Transverse colon (tissue), 4 donors: ENCODE data around the gene LRRK2. TPM values are rescaled to one million over a fixed set of nuclear protein-coding genes. Genes with fewer than 3 reads are reported as not detected.

ENCODE experiments used
- DNase-seq: peaks from one replicate; pipeline ENCODE4 v3.0.0-alpha.2; 2019
- H3K27ac ChIP-seq, 4 donors: fragments of 200-600 bp; sonication (generic); 2 replicates each; pipeline ENCODE4 v1.5.1; 2016 to 2018; ENCODE audit warnings: inconsistent platforms in 4 of 4
- H3K27me3 ChIP-seq: fragments of 200-600 bp; sonication (generic); 2 replicates; pipeline ENCODE4 v1.5.1; 2017; ENCODE audit warnings: inconsistent platforms
- H3K36me3 ChIP-seq, 4 donors: fragments of 200-600 bp; sonication (generic); 2 replicates each; pipeline ENCODE4 v1.5.1; 2017 to 2019; ENCODE audit warnings: inconsistent platforms in 4 of 4
- H3K4me1 ChIP-seq, 4 donors: fragments of 200-600 bp; sonication (generic); 2 replicates each; pipeline ENCODE4 v1.5.1; 2017 to 2020; ENCODE audit warnings: inconsistent platforms in 4 of 4
- H3K4me3 ChIP-seq, 4 donors: fragments of 200-600 bp; sonication (generic); 1 replicate in 1 of 4; 2 replicates in 3 of 4; pipeline versions ENCODE4 v1.5.1 to v1.6.1; 2017 to 2019; ENCODE audit warnings: inconsistent platforms in 4 of 4
- H3K9me3 ChIP-seq, 2 donors: fragments of 200-600 bp; sonication (generic); 2 replicates each; pipeline ENCODE4 v1.5.1; 2017 to 2019; ENCODE audit warnings: inconsistent platforms in 2 of 2
- CTCF ChIP-seq, 5 experiments: fragments of 200-600 bp in 3 of 5; fragments of 450-650 bp in 2 of 5; sonication (generic) in 3 of 5; IDR thresholded peaks; 1 replicate in 2 of 5; 2 replicates in 3 of 5; pipeline ENCODE4 v1.5.1; 2016 to 2017; ENCODE audit warnings: antibody characterized with exemption in 5 of 5, inconsistent platforms in 3 of 5, mild to moderate bottlenecking in 2 of 5, moderate library complexity in 1 of 5
- EP300 ChIP-seq: sonication (generic); formaldehyde crosslinking; IDR thresholded peaks from one replicate; pipeline ENCODE4 v1.6.1; 2017; ENCODE audit warnings: antibody characterized with exemption, low read depth
- POLR2A ChIP-seq: fragments of 450-650 bp; IDR thresholded peaks from one replicate; pipeline ENCODE4 v1.6.1; 2016; ENCODE audit warnings: antibody characterized with exemption, mild to moderate bottlenecking, moderate library complexity
- POLR2AphosphoS5 ChIP-seq, 3 donors: sonication (generic); formaldehyde crosslinking; IDR thresholded peaks; one replicate each; pipeline ENCODE4 v1.6.1; 2016; ENCODE audit warnings: antibody characterized with exemption in 3 of 3
- WGBS, 2 donors: methylation state at CpG; one replicate each; pipeline ENCODE4 v1.1.5; 2018; ENCODE audit warnings: low coverage in 1 of 2; 5-methylcytosine and 5-hydroxymethylcytosine counted together
- in situ Hi-C, 4 donors: fragments of 200-750 bp; cut with MboI; loops; one replicate each; pipeline versions ENCODE4 v1.15.0 to v1.15.1; 2017; ENCODE audit warnings: low sequenced_read_pairs in 3 of 4, low pct_ligation_motif_present in 1 of 4, low pct_unique_long_range_greater_than_20kb in 1 of 4
- intact Hi-C: fragments of 100-400 bp; cut with DNase I; formaldehyde crosslinking; loops from one replicate; pipeline ENCODE4 v1.15.1; 2023; ENCODE audit warnings: low total_unique reads
- total RNA-seq, 4 donors: library from RNA; depleted of rRNA; stranded (reverse); fragments of >200 nt; gene quantifications; one replicate each; pipeline ENCODE4 v1.1.0, GENCODE V29; 2016

Gene LRRK2
- 10 to 100 TPM in 2 of 4 donors, 1 to 10 TPM in 2; 1.9 to 30.8 (median 7.9) TPM for total RNA-seq

GRCh38 chr12:40224439-40225291 is at the start of gene LRRK2:
LRRK2 (plus strand) TSS chr12:40224997; CDS start chr12:40225132, 135 bp downstream.
- H3K27me3 ChIP-seq = peaks cover 12% of the 10 kb centered on the region
- TF ChIP-seq CTCF (IDR thresholded peaks at IDR 0.05) (no peak), POLR2A (peak; percentile 73), POLR2AphosphoS5 (IDR thresholded peaks at IDR 0.05) (peak; percentile 49 to 60 (median 57))
- H3K4me3 ChIP-seq = peak within 1 kb of the TSS; percentile 21 to 75 (median 53)
- in situ Hi-C loops (no loop called here), intact Hi-C loops (no loop called here)
- H3K36me3 ChIP-seq = no peaks in the 10 kb centered on the region
- H3K27ac ChIP-seq = peak within 1 kb of the TSS; percentile 87 to 95 (median 92)
- no peaks in the 10 kb centered on the region for H3K9me3 ChIP-seq
- H3K4me1 ChIP-seq = no peaks in the 10 kb centered on the region
- peak; percentile 74 for DNase-seq
- WGBS, 2 donors = 3 to 16% methylated on average over 7 to 64 of the region's 78 CpGs

- TF ChIP-seq CTCF (IDR thresholded peaks at IDR 0.05) = no peak
- TF ChIP-seq POLR2A = no peak
- TF ChIP-seq POLR2AphosphoS5 (IDR thresholded peaks at IDR 0.05) = no peak
- no peak for TF ChIP-seq EP300
- H3K4me3 ChIP-seq = no peak overlapping the region
- H3K27me3 ChIP-seq = no peaks in the 10 kb centered on the region
- H3K9me3 ChIP-seq = no peaks in the 10 kb centered on the region
- no peaks in the 10 kb centered on the region for H3K36me3 ChIP-seq
- no peak for DNase-seq
- intact Hi-C loops (no loop called here), in situ Hi-C loops (no loop called here)
- H3K4me1 ChIP-seq = no peaks in the 10 kb centered on the region
- H3K27ac ChIP-seq = no peak overlapping the region
- WGBS, 2 donors = 69% methylated on average over 2 of the region's 2 CpGs; no CpG with 5 or more reads in 1 of the 2 donors
Measured at GRCh38 chr12:40175045-40175444, 49.8 kb upstream of the LRRK2 start.

GRCh38 chr12:40175489-40175888 is 49.3 kb upstream of the LRRK2 start:
- Histone ChIP-seq H3K9me3 (no peaks in the 10 kb centered on the region), H3K4me3 (no peak overlapping the region), H3K27me3 (no peaks in the 10 kb centered on the region), H3K4me1 (no peaks in the 10 kb centered on the region), H3K27ac (no peak overlapping the region), H3K36me3 (no peaks in the 10 kb centered on the region)
- 93% methylated on average over 3 of the region's 3 CpGs for WGBS, 2 donors
- DNase-seq = no peak
- TF ChIP-seq POLR2AphosphoS5 (IDR thresholded peaks at IDR 0.05) (no peak), CTCF (IDR thresholded peaks at IDR 0.05) (no peak), EP300 (no peak), POLR2A (no peak)
- intact Hi-C loops (no loop called here), in situ Hi-C loops (no loop called here)

- in situ Hi-C loops (no loop called here), intact Hi-C loops (no loop called here)
- Histone ChIP-seq H3K27me3 (no peaks in the 10 kb centered on the region), H3K4me1 (no peaks in the 10 kb centered on the region), H3K9me3 (no peaks in the 10 kb centered on the region), H3K4me3 (no peak overlapping the region), H3K36me3 (no peaks in the 10 kb centered on the region), H3K27ac (no peak overlapping the region)
- WGBS, 2 donors = 84 to 100% methylated on average over 4 of the region's 4 CpGs
- no peak for DNase-seq
- no peak for TF ChIP-seq POLR2AphosphoS5 (IDR thresholded peaks at IDR 0.05)
Measured at GRCh38 chr12:40178701-40179100, 46.1 kb upstream of the LRRK2 start.
